ENCODE data around the gene RFPL2.
"Not testable (repeated sequence)": the region's sequence is repeated elsewhere in the genome, so short reads cannot be mapped to it uniquely, and the experiment has no call there.

Gene RFPL2

GRCh38 chr22:32199961-32200360 lies 4.9 kb downstream of the RFPL2 start:
- Histone ChIP-seq H3K9ac (ENCODE audit: insufficient read length, low read depth) (no peak overlapping the region), H3K36me3 (ENCODE audit: insufficient read depth, insufficient read length, low read length) (no peaks in the 10 kb centered on the region), H3K27me3 (ENCODE audit: insufficient read depth, insufficient read length) (peaks cover 45% of the 10 kb centered on the region), H3K4me3 (ENCODE audit: insufficient read length, low read depth) (no peak overlapping the region), H3K4me1 (ENCODE audit: insufficient read depth, insufficient read length) (peaks cover 8% of the 10 kb centered on the region), H3K9me3 (ENCODE audit: insufficient read depth, low read length) (no peaks in the 10 kb centered on the region)
- TF ChIP-seq YY1 (IDR thresholded peaks at IDR 0.05; ENCODE audit: insufficient read depth, insufficient read length) = no peak
- TF ChIP-seq ZNF274 (IDR thresholded peaks at IDR 0.05; ENCODE audit: low read depth, low read length) = no peak
- no peak for TF ChIP-seq SUZ12 (IDR thresholded peaks at IDR 0.05; ENCODE audit: extremely low read depth, insufficient read depth, insufficient read length)
- DNase-seq (ENCODE audit: low read depth, low spot score) = no peak

- TF ChIP-seq ZNF274 (IDR thresholded peaks at IDR 0.05; ENCODE audit: low read depth, low read length) = no peak
- TF ChIP-seq YY1 (IDR thresholded peaks at IDR 0.05; ENCODE audit: insufficient read depth, insufficient read length) = no peak
- TF ChIP-seq SUZ12 (IDR thresholded peaks at IDR 0.05; ENCODE audit: extremely low read depth, insufficient read depth, insufficient read length) = no peak
- Histone ChIP-seq H3K27me3 (ENCODE audit: insufficient read depth, insufficient read length) (peaks cover 39% of the 10 kb centered on the region), H3K36me3 (ENCODE audit: insufficient read depth, insufficient read length, low read length) (no peaks in the 10 kb centered on the region), H3K9ac (ENCODE audit: insufficient read length, low read depth) (no peak overlapping the region), H3K4me3 (ENCODE audit: insufficient read length, low read depth) (no peak overlapping the region), H3K4me1 (ENCODE audit: insufficient read depth, insufficient read length) (peaks cover 8% of the 10 kb centered on the region), H3K9me3 (ENCODE audit: insufficient read depth, low read length) (no peaks in the 10 kb centered on the region)
- no peak for DNase-seq (ENCODE audit: low read depth, low spot score)
These were observed 5.5 kb downstream of the RFPL2 start for GRCh38 chr22:32199341-32199740.

- H3K9ac ChIP-seq (ENCODE audit: insufficient read length, low read depth); H3K4me1 ChIP-seq (ENCODE audit: insufficient read depth, insufficient read length); DNase-seq (ENCODE audit: low read depth, low spot score); H3K36me3 ChIP-seq (ENCODE audit: insufficient read depth, insufficient read length, low read length); H3K9me3 ChIP-seq (ENCODE audit: insufficient read depth, low read length); H3K4me3 ChIP-seq (ENCODE audit: insufficient read length, low read depth): not testable (repeated sequence)
- peaks cover 22% of the 10 kb centered on the region for H3K27me3 ChIP-seq (ENCODE audit: insufficient read depth, insufficient read length)
These were observed 7.2 kb downstream of the RFPL2 start for GRCh38 chr22:32197553-32198226.

GRCh38 chr22:32195900-32196299 lies 9.0 kb downstream of the RFPL2 start:
- H3K36me3 ChIP-seq (ENCODE audit: insufficient read depth, insufficient read length, low read length); H3K9ac ChIP-seq (ENCODE audit: insufficient read length, low read depth); DNase-seq (ENCODE audit: low read depth, low spot score); H3K4me1 ChIP-seq (ENCODE audit: insufficient read depth, insufficient read length); H3K4me3 ChIP-seq (ENCODE audit: insufficient read length, low read depth); H3K9me3 ChIP-seq (ENCODE audit: insufficient read depth, low read length); H3K27me3 ChIP-seq (ENCODE audit: insufficient read depth, insufficient read length): not testable (repeated sequence)

GRCh38 chr22:32193346-32193745 lies 11.5 kb downstream of the RFPL2 start:
- not testable (repeated sequence) for H3K9me3 ChIP-seq (ENCODE audit: insufficient read depth, low read length); H3K4me3 ChIP-seq (ENCODE audit: insufficient read length, low read depth); DNase-seq (ENCODE audit: low read depth, low spot score); H3K9ac ChIP-seq (ENCODE audit: insufficient read length, low read depth); H3K36me3 ChIP-seq (ENCODE audit: insufficient read depth, insufficient read length, low read length); H3K4me1 ChIP-seq (ENCODE audit: insufficient read depth, insufficient read length); H3K27me3 ChIP-seq (ENCODE audit: insufficient read depth, insufficient read length)

- not testable (repeated sequence) for H3K36me3 ChIP-seq (ENCODE audit: insufficient read depth, insufficient read length, low read length); H3K9ac ChIP-seq (ENCODE audit: insufficient read length, low read depth); H3K9me3 ChIP-seq (ENCODE audit: insufficient read depth, low read length); H3K4me3 ChIP-seq (ENCODE audit: insufficient read length, low read depth); H3K4me1 ChIP-seq (ENCODE audit: insufficient read depth, insufficient read length); DNase-seq (ENCODE audit: low read depth, low spot score); H3K27me3 ChIP-seq (ENCODE audit: insufficient read depth, insufficient read length)
These were observed 13.9 kb downstream of the RFPL2 start for GRCh38 chr22:32191021-32191420.

- H3K4me1 ChIP-seq (ENCODE audit: insufficient read depth, insufficient read length) = no peaks in the 10 kb centered on the region
- H3K27me3 ChIP-seq (ENCODE audit: insufficient read depth, insufficient read length) = no peaks in the 10 kb centered on the region
- no peak overlapping the region for H3K9ac ChIP-seq (ENCODE audit: insufficient read length, low read depth)
- no peaks in the 10 kb centered on the region for H3K9me3 ChIP-seq (ENCODE audit: insufficient read depth, low read length)
- H3K4me3 ChIP-seq (ENCODE audit: insufficient read length, low read depth) = no peak overlapping the region
- DNase-seq (ENCODE audit: low read depth, low spot score) = no peak
- no peaks in the 10 kb centered on the region for H3K36me3 ChIP-seq (ENCODE audit: insufficient read depth, insufficient read length, low read length)
- TF ChIP-seq ZNF274 (IDR thresholded peaks at IDR 0.05; ENCODE audit: low read depth, low read length) (no peak), YY1 (IDR thresholded peaks at IDR 0.05; ENCODE audit: insufficient read depth, insufficient read length) (no peak), SUZ12 (IDR thresholded peaks at IDR 0.05; ENCODE audit: extremely low read depth, insufficient read depth, insufficient read length) (no peak)
These were observed 19.1 kb downstream of the RFPL2 start for GRCh38 chr22:32185821-32186220.

- Histone ChIP-seq H3K9me3 (ENCODE audit: insufficient read depth, low read length) (no peaks in the 10 kb centered on the region), H3K36me3 (ENCODE audit: insufficient read depth, insufficient read length, low read length) (no peaks in the 10 kb centered on the region)
- TF ChIP-seq SUZ12 (IDR thresholded peaks at IDR 0.05; ENCODE audit: extremely low read depth, insufficient read depth, insufficient read length) (no peak), YY1 (IDR thresholded peaks at IDR 0.05; ENCODE audit: insufficient read depth, insufficient read length) (no peak), ZNF274 (IDR thresholded peaks at IDR 0.05; ENCODE audit: low read depth, low read length) (no peak)
These were observed 21.2 kb downstream of the RFPL2 start for GRCh38 chr22:32183625-32184024.

More at GRCh38 chr22:32183625-32184024, 21.2 kb downstream of the RFPL2 start:
- Histone ChIP-seq H3K9ac (ENCODE audit: insufficient read length, low read depth) (no peak overlapping the region), H3K4me1 (ENCODE audit: insufficient read depth, insufficient read length) (no peaks in the 10 kb centered on the region), H3K27me3 (ENCODE audit: insufficient read depth, insufficient read length) (peaks cover 7% of the 10 kb centered on the region), H3K4me3 (ENCODE audit: insufficient read length, low read depth) (no peak overlapping the region)
- no peak for DNase-seq (ENCODE audit: low read depth, low spot score)
